Stimulated activated CD8-positive, alpha-beta memory T cell treated with anti-CD3 and anti-CD28 coated beads, Interleukin-15, amount 100 ng/mL, for 48 hours (primary cell): Measurements from ENCODE around the gene SYF2.

ENCODE experiments used
- DNase-seq, 2 donors: peaks; one replicate each; pipeline ENCODE4 v3.0.0-alpha.2; 2020; ENCODE audit warnings: low read depth in 2 of 2

SYF2 gene

DNA sequence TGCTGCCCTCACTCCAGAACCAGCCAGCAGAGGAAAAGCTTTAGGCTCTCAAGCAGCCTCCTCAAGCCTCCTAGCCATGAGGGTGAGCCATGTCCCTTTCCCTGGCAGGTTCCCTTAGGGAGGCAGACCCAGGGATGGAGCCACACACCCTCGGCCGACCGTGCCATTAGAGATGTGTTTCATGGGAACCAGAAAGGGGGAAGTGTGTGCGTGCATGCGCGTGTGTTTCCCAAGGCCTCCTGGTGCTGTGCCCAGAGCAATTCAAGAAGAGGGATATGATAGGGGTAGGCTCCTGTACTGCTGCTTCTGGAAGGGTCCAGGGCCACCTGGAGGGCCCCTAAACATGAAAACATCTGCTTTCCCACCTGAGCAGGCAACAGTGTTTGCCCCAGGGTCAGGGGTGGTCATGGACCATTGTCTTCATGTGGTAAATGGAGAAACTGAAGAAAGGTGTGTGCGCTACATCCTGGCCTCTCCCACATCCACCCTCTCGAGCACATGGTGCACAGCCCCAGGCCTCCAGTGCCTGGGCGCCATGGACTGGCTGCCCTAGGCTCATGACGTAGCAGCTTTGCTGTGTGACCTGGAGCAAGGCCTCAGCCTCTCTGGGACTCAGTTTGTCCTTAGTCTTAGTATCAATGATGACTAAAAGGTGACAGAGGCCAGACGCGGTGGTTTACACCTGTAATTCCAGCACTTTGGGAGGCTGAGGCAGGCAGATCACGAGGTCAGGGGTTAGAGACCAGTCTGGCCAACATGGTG, 48.1 kb downstream of the SYF2 start:
- DNase-seq = no peak

DNA sequence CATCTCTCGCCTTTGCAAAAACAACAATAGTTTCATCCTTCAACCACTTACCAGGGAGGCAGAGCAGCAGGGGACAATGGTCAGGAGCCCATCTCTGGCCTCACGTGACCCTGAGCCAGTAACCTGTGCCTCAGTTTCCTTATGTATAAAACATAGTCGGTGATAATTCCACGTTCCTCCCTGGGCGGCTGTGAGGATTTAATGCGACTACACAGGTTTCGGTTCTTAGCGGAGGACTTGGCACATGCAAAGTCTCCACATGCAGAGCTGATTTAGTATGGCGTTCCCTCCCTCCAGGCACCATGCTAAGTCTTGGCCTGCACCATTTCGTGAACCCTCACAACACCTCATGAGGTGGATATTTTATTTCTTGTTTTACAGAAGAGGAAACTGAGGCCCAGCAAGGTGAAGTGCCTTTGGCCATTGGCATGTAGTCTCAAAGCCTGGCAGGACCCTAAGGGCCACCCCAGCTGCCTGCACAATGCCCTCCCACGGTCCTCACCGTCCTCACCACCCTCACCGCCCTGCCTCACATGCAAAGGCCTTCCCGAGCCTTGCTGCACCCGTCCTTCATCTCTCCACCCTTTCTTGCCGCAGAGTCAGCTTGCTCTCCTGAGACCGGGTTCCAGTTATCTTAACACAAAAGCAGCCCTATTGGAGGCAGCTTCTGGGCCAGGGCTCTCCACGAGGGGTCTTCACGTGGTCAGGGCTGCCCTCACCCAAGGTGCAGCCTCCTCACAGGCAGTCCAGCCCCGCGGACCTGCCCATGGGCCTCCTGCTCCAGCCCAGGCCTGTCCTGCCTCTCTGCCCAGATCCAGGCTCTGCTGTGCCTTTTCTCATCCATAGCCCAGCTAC, 48.9 kb downstream of the SYF2 start:
- DNase-seq = no peak

DNA sequence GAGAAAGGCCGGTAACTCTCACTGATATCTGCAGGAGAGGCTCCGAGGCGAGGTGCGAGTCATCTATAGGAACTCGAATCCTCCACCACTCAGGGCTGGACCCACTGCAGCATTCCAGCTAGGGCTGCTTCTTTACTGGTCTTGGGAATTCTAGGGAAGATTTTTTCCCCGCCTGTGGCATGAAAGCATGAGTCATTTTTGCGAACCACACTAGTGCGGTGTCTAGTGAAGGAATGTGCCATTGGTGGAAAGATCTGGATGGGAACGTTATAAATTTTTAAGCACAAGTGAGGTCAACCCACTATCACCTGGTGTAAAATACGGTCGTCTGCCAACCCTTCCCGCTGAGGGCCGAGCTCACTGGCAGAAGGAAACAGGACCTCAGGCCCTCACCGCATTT, 49.7 kb downstream of the SYF2 start:
- DNase-seq = no peak

DNA sequence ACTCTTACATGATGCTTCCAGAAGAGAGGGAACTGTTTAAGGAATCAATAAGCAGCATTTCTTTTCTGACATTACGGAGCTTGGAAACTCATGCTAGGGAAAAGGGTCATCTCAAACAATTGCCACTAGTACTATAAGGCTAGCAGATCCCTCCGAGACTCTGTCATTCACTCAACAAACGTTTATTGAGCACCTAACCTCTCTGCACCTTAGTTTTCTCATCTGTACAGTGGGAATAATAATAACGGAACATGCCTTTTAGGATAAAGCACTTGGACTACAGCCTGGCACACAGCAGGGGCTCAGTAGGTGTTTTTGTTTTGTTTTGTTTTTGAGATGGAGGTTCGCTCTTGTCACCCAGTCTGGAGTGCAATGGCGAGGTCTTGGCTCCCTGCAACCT, 51.3 kb downstream of the SYF2 start:
- DNase-seq = no peak

DNA sequence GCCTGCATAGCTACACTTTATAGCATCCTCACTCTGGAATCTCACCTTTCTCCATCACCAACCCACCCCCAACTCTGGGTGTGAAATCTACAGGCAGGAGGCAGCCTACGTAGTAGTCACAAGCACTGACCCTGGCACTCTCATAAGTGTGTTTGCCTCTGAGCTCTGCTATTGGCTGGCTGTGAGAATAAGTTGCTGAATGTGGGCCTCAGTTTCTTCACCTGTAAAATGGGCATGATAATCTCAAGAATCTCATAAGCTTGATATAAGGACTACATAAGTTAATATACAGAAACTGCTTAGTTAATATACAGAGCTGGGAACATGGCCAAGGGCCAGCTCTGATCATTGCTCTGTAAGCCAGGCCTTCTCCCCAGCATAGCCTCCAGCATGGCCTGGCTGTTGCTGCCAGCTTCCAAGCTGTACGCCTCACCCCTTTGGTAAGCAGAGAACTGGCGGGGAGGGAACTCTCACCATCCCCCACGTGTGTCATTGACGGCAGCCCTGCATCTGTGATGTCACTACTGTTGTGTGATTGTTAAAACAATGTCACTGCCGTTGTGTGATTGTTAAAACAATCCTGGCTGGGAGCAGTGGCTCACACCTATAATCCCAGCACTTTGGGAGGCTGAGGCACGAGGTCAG, 53.3 kb downstream of the SYF2 start:
- no peak for DNase-seq

DNA sequence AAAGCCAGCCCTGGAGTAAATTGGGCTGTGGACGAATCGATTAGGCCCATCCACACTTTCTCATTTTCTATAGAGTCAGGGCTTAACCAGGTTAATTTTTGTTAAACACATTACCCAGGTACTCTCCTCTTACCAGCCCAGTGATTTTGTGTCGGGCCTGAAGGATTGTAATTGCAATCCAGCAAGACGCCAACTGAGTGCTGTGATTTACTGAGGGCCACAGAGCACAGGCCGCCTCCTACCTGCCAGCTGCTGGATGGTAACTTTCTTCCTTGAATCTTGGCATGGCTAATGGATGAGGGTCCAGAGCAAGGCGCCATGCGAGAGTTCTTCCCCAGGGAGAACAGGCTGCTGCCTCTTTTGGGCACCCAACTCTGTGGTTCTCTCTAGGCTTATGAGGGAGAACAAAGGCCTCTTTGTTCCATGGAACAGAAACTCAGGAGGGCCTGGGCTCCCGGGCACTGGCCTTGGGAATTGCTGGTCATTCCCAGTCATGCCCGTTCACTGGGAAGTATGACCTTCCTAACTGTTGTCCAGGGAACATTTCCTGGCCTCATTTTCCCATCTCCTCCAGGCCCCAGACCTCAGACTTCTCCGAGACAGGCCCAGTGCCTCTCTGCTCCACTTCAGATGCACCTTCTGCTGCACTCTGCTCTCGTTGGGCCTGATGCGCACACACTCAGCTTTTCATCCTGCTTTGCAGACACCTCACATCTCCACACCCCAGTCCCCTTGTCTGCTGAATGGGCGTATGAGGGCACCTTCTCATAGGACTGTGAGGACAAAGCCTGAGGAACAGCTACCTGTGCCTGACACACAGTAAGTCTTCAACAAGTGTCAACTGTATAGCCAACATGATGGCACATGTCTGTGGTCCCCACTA, 57.3 kb downstream of the SYF2 start:
- DNase-seq = no peak

DNA sequence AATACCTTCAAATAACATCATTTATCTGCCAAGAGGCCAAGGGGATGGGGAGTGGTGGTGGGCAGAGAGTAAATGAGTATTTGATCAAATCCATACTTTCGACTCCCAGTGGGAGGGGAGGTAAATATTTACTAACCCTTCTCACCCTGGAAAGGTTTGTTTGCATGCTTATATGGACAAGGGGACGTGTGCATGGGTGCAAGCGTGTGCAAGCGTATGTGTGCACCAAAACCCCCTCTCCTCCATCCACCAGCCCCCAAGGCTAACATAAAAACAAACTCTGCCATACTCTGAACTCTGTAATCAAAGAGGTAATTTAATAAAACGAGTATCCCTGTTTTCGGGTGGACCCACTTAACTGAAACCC, 58.0 kb downstream of the SYF2 start:
- no peak for DNase-seq

DNA sequence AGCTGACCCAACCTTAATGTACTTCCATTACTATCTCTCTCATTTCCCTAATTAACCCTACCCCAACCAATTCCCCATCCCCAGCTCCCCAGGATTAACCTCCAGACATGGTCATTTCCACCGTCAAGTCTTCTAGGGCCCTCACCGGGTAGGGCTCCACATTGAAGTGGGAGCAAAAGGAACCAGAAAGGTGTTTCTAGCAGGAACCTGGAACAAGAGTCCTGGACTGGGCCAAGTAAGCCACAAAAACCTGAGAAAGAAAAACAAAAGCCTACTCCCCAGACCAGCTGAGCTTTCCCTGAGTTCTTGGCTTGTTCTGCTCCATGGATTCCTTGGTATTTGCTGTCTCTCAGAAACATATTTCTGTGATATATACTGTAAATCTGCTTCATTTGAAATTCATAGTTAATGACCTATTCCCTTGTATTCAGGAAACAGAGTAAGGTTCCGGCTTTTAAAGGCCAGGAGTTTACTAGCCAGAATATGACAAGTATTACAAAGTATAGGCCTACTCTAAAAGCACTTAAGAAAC, 58.4 kb downstream of the SYF2 start:
- DNase-seq = no peak
